ENCODE results near the gene DALRD3. TPM values are rescaled to one million over a fixed set of nuclear protein-coding genes. Genes with fewer than 3 reads are reported as not detected.
A peak's percentile ranks its signal among the peaks of the same experiment; 100 is the strongest.

Gene DALRD3
- total RNA-seq, 1 donor from 2014 or later: 45.5 TPM

DNA sequence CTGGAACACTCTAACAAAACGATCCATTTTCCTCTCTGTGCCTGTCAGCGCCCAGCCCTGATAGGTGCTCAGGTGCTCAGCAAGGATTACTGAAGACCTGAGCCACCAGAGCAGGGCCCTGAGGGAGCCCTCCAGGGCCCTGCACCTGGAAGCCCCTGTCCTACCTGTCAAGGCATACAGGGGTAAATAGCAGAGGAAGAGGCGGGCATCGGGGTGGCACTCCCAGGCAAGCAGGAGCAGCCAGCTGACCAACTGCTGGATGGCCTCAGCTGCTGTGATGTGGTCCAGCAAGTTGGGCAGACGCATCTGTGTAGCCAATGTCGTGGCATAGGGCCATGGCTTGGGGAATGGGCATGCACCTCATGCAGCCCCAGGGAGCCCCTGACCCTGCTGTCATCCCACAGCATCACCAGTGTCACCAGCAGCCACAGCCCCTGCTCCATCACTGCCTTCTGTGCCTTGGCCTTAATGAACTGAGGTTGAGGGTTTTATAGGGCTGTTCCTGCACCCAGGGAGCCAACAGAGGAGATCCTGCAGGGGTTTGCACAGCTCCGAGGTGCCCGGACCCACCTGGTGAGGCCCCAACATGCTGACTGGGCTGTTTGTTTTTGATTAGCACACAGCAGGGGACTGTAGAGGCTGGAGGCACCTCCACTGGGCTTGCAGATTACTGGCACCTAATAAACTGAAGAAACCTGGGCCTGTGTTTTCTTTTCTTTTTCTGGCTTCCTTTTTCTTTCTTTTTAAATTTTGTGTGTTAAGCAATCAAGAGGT lies 19.1 kb downstream of the DALRD3 start:
- no peak for DNase-seq (ENCODE audit: low spot score, unreplicated experiment)
- Mint-ChIP-seq H3K36me3 (ENCODE audit: insufficient read depth) (peaks cover 15% of the 10 kb centered on the region), H3K9me3 (ENCODE audit: low read depth) (no peaks in the 10 kb centered on the region), H3K4me3 (ENCODE audit: low read depth) (peak overlapping the region; percentile 5), H3K27me3 (peaks cover 34% of the 10 kb centered on the region), H3K4me1 (ENCODE audit: low read depth) (peaks cover 31% of the 10 kb centered on the region), H3K27ac (peak overlapping the region; percentile 84)
- TF ChIP-seq, protein P1, sequence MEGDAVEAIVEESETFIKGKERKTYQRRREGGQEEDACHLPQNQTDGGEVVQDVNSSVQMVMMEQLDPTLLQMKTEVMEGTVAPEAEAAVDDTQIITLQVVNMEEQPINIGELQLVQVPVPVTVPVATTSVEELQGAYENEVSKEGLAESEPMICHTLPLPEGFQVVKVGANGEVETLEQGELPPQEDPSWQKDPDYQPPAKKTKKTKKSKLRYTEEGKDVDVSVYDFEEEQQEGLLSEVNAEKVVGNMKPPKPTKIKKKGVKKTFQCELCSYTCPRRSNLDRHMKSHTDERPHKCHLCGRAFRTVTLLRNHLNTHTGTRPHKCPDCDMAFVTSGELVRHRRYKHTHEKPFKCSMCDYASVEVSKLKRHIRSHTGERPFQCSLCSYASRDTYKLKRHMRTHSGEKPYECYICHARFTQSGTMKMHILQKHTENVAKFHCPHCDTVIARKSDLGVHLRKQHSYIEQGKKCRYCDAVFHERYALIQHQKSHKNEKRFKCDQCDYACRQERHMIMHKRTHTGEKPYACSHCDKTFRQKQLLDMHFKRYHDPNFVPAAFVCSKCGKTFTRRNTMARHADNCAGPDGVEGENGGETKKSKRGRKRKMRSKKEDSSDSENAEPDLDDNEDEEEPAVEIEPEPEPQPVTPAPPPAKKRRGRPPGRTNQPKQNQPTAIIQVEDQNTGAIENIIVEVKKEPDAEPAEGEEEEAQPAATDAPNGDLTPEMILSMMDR (IDR thresholded peaks at IDR 0.05; ENCODE audit: unreplicated experiment): no peak

DNA sequence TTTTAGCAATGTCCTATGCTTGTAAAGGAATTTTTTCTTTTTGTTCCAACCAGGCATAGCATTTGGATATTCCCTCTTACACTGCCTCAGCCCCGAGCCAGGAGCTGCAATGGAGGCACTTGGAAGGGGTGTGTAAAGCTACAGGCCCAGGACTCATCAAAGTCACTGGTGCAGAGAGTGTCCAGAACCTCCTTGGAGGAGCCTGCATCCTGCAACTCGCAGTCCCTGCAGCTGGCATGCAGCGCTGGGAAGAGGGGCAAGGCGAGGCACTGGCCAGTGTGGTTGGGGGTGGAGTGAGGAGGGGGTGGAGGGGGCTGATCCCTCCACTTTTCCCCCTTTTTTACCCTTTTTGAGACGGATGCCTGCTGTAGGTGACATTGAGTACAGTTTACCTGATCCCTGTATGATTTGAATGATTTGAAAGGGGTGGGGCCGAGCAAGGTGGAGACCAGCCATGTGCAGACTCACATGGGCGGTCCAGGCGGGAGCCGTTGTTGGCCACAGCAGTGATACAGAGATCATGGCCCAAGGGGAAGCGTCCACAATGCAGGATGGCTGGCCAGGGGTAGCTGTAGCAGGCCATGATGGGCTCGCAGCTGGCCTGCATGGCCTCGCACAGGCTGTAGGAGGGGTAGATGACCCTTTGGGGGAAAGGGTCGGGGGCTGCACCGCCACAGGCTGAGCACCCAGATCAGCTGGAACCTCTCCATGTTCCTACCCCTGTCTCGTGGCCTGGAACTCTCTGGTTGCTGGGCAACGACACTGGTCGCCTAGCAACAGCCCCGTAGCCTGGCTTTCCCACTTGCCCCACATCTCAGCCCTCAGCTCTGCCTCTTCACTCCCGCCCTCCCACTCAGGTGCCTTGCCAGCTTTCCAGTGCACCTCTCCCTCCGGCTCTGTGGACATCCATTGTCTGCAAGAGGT lies 20.4 kb downstream of the DALRD3 start:
- no peak for DNase-seq (ENCODE audit: low spot score, unreplicated experiment)
- H3K4me3 Mint-ChIP-seq (ENCODE audit: low read depth): no peak overlapping the region

DNA sequence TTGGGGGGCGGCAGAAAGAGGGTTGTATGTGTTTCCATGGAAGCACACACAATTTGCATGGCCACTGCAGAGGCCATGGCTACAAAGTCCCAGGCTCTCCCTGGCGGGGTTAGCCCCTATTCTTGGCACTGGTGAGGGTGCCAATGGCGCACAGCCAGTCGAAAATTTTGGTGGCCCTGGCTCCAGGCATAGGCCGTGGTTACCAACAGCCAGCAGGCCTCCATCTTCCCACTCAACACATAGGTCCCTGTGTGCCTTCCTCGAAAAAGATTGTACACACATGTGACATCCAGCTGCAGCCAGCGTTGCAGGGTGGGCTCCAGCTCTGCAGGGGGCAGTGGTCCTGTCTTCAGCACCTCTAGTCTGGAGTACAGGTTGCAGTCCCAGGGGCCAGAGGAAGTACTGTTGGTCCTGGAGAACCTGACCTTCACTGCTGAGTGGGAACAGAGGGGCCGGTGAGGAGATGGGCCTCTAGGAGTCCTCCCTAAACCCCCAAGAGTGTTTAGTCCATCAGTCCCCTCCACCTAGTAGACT lies 21.2 kb downstream of the DALRD3 start:
- Mint-ChIP-seq H3K9me3 (ENCODE audit: low read depth) (no peaks in the 10 kb centered on the region), H3K36me3 (ENCODE audit: insufficient read depth) (peaks cover 17% of the 10 kb centered on the region), H3K27ac (no peak overlapping the region), H3K4me1 (ENCODE audit: low read depth) (peaks cover 25% of the 10 kb centered on the region), H3K27me3 (peaks cover 38% of the 10 kb centered on the region), H3K4me3 (ENCODE audit: low read depth) (no peak overlapping the region)
- no peak for DNase-seq (ENCODE audit: low spot score, unreplicated experiment)
- TF ChIP-seq, protein P1 (IDR thresholded peaks at IDR 0.05; ENCODE audit: unreplicated experiment): peak; percentile 23

More for the DNA sequence above, 20.4 kb downstream of the DALRD3 start:
- TF ChIP-seq, protein P1 (IDR thresholded peaks at IDR 0.05; ENCODE audit: unreplicated experiment): no peak
- peaks cover 18% of the 10 kb centered on the region for H3K36me3 Mint-ChIP-seq (ENCODE audit: insufficient read depth)
- H3K27me3 Mint-ChIP-seq: peaks cover 42% of the 10 kb centered on the region
- no peaks in the 10 kb centered on the region for H3K9me3 Mint-ChIP-seq (ENCODE audit: low read depth)
- peaks cover 25% of the 10 kb centered on the region for H3K4me1 Mint-ChIP-seq (ENCODE audit: low read depth)
- no peak overlapping the region for H3K27ac Mint-ChIP-seq

DNA sequence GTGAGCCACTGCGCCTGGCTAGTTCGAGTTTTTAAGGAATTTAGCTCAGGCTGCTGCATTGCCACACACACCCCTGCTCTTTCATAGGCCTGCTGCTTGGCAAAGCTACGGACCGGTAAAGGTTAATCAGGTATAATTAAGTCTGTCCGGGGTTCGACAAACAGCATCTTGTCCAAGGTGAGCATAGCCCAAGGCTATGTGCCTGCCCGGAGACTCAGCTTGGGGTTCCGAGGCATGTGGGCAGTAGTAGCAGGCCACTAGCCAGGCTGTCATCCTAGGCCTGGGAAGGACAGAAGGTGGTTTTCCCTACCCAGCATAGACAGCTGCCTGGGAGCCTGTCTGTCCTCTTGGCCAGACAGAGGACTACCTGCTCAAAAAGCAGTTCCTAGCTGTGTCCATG lies 21.7 kb downstream of the DALRD3 start:
- Mint-ChIP-seq H3K4me3 (ENCODE audit: low read depth) (no peak overlapping the region), H3K9me3 (ENCODE audit: low read depth) (no peaks in the 10 kb centered on the region), H3K4me1 (ENCODE audit: low read depth) (peaks cover 29% of the 10 kb centered on the region), H3K27me3 (peaks cover 37% of the 10 kb centered on the region), H3K27ac (no peak overlapping the region), H3K36me3 (ENCODE audit: insufficient read depth) (peaks cover 17% of the 10 kb centered on the region)
- TF ChIP-seq, protein P1 (IDR thresholded peaks at IDR 0.05; ENCODE audit: unreplicated experiment): no peak
- DNase-seq (ENCODE audit: low spot score, unreplicated experiment): no peak

DNA sequence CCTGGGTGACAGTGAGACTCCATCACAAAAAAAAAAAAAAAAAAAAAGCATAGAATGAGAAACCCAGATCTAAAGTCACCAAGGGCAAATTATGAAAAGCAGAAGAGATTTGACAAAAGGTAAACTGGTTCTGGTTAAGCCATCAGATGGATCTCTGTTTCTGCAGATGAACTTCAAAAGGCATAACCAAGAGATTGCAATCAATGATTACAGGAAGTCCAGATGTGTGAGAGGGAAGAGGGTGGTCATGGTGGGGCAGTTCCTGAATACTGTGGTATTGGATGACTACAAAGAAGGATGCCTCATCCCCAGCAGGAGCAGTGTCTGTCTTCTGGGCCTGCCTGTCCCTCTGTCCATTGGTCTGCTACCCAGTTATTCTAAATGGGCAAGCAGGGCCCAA lies 24.5 kb downstream of the DALRD3 start:
- Mint-ChIP-seq H3K27ac (no peak overlapping the region), H3K9me3 (ENCODE audit: low read depth) (no peaks in the 10 kb centered on the region), H3K4me1 (ENCODE audit: low read depth) (peaks cover 22% of the 10 kb centered on the region), H3K4me3 (ENCODE audit: low read depth) (no peak overlapping the region), H3K36me3 (ENCODE audit: insufficient read depth) (peaks cover 15% of the 10 kb centered on the region), H3K27me3 (peaks cover 29% of the 10 kb centered on the region)
- no peak for DNase-seq (ENCODE audit: low spot score, unreplicated experiment)
- TF ChIP-seq, protein P1 (IDR thresholded peaks at IDR 0.05; ENCODE audit: unreplicated experiment): no peak

All from progenitor cell of endocrine pancreas (in vitro differentiated cells).